Measurements from ENCODE around the gene ADGRL1. TPM values are rescaled to one million over a fixed set of nuclear protein-coding genes. Genes with fewer than 3 reads are reported as not detected.

The ADGRL1 gene
- polyA plus RNA-seq, 1 donor from 2014 or later, result 0.11 TPM

DNA sequence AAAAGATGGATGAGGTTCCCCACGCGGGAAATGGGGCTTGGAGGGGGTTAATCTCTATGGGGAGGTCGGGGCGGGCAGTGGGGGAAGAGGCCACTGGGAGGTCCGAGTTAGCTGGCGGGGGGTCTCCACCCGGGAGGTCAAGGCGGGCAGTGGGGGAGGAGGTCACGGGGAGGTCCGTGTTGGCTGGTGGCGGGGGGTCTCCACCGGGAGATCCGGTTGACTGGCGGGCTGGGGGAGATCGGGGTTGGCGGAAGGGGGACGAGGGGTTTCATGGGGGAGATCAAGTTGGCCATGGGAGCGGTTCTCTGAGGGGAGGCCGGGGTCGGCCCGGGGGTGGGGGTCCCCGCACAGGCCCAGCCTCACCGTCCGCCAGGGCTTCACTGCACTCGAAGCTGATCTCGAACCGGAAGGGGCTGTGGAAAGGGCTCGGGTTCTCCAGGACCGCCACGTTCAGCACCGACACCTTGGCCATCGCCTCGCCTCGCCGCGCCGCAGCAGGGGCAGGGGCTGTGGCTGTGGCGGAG lies 69.9 kb downstream of the ADGRL1 start:
- Mint-ChIP-seq H3K4me3 (peak overlapping the region; percentile 81 to 99 (median 92)), H3K9me3 (no peaks in the 10 kb centered on the region), H3K4me1 (peaks cover 5 to 18% (median 8%) of the 10 kb centered on the region in 3 donors), H3K36me3 (no peaks in the 10 kb centered on the region), H3K27ac (peak overlapping the region in 1 of 3 donors; percentile 46), H3K27me3 (no peaks in the 10 kb centered on the region)

DNA sequence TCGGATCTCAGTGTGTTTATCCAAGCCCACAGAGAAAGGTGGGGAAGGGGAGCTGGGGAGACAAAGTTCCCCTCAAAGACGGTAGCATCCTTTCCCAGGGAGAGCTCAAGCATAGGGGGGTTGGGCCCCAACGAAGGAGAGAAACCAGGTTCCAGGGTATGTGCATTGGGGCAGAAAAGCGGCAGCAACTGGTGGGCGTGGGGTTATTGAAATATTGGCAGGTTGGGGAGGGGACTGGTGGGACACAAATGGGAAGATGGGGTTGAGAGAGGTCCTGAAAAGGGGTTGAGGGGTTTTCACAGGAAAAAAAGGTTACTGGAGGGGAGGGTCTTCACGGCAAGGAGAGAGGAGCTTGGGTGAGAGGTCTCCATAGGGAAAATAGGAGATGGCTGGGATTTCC lies 70.6 kb downstream of the ADGRL1 start:
- H3K27me3 Mint-ChIP-seq, result no peaks in the 10 kb centered on the region
- no peak overlapping the region for H3K27ac Mint-ChIP-seq
- H3K4me1 Mint-ChIP-seq, result peaks cover 5 to 18% (median 8%) of the 10 kb centered on the region in 3 donors
- H3K9me3 Mint-ChIP-seq, result no peaks in the 10 kb centered on the region
- peak overlapping the region; percentile 34 to 90 (median 64) for H3K4me3 Mint-ChIP-seq
- no peaks in the 10 kb centered on the region for H3K36me3 Mint-ChIP-seq

DNA sequence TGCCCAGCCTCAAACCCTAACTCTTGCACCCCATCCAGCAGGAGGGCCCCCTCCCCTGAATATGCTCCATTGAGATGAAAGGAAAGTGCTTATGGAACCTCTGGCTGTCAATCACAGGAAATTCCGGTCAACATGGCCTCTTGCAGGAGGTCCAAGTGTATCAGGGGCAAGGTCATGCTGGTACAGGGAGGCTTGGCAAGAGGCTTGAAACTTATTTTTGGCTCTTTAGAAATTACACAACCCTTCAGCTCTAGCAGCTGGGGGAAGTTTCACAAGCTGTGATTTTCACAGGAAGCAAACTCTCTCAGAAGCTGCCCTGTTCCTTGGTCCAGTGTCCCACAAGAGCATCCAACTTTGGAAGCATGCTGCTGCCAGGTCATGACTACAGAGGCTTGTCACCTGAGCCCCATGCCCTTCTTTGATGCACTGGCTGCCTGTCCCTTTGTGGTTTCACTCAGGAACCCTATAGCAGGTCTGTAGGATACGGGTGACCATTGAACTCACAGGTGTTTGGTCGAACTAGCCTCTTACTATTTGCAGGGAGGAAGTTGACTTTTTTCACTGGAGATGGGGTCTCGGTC lies 78.0 kb downstream of the ADGRL1 start:
- Mint-ChIP-seq H3K4me1 (peaks cover 0 to 3% (median 2%) of the 10 kb centered on the region in 3 donors), H3K9me3 (no peaks in the 10 kb centered on the region), H3K4me3 (no peak overlapping the region), H3K36me3 (peaks cover 2% of the 10 kb centered on the region), H3K27ac (no peak overlapping the region), H3K27me3 (no peaks in the 10 kb centered on the region)

DNA sequence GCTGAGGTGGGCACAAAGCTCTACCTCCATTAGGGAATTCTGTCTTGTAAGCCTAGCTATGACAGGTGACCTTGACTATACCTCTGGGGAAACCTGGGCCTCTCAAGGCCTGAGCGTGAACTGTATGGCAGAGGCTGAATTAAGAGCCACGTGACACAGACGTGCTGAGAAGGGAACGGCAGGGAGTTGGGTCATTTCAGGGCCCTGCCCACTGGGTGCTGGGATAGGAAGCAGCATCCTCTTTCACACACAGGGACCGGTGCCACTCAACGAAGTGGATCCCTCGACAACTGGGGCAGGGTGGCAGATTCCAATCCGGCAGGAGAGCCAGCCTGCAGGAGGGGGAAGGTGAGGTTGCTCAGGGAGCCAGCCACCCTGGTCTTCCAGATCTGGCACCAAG lies 78.8 kb downstream of the ADGRL1 start:
- Mint-ChIP-seq H3K4me1 (peaks cover 0 to 3% (median 2%) of the 10 kb centered on the region in 3 donors), H3K4me3 (no peak overlapping the region), H3K27ac (no peak overlapping the region), H3K36me3 (peaks cover 2% of the 10 kb centered on the region), H3K27me3 (no peaks in the 10 kb centered on the region), H3K9me3 (no peaks in the 10 kb centered on the region)

DNA sequence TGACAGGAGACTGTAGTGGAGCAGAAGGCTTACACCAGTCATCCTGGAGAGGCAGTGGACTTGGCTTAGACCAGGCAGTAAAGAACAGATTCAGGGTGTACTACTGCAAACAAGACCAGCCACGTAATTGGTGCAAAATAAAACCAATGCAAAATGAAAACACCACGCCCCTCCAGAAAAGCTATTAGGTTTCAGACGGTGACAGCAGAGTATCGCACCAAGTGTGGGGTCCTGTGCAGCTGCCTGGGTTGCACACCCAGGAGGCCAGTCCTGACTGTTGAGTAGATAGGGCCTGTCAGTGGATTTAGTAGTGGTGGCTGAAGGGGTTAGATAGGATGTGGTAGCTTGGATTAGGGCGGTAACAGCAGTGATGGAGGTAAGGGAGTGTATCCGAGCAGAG lies 83.0 kb downstream of the ADGRL1 start:
- Mint-ChIP-seq H3K27ac (peak overlapping the region in 1 of 3 donors; percentile 16), H3K4me1 (peaks cover 5 to 9% (median 8%) of the 10 kb centered on the region in 3 donors), H3K9me3 (no peaks in the 10 kb centered on the region), H3K36me3 (peaks cover 2% of the 10 kb centered on the region), H3K4me3 (no peak overlapping the region), H3K27me3 (no peaks in the 10 kb centered on the region)

DNA sequence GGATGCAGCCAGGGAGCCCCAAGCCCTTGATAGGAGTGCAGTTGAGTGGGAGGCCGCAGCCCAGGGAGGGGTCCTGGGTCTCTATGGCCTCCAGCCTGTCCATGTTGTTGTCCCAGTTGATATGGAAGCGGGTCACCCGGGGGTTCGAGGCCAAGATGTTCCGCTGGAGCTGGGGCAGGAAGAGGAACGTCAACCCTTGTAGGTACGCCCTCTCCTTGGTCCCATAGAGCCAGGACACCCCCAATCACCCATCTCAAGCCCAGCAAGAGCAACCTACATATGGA lies 85.5 kb downstream of the ADGRL1 start:
- Mint-ChIP-seq H3K9me3 (no peaks in the 10 kb centered on the region), H3K27ac (no peak overlapping the region), H3K4me3 (peak overlapping the region in 1 of 4 donors; percentile 41)

DNA sequence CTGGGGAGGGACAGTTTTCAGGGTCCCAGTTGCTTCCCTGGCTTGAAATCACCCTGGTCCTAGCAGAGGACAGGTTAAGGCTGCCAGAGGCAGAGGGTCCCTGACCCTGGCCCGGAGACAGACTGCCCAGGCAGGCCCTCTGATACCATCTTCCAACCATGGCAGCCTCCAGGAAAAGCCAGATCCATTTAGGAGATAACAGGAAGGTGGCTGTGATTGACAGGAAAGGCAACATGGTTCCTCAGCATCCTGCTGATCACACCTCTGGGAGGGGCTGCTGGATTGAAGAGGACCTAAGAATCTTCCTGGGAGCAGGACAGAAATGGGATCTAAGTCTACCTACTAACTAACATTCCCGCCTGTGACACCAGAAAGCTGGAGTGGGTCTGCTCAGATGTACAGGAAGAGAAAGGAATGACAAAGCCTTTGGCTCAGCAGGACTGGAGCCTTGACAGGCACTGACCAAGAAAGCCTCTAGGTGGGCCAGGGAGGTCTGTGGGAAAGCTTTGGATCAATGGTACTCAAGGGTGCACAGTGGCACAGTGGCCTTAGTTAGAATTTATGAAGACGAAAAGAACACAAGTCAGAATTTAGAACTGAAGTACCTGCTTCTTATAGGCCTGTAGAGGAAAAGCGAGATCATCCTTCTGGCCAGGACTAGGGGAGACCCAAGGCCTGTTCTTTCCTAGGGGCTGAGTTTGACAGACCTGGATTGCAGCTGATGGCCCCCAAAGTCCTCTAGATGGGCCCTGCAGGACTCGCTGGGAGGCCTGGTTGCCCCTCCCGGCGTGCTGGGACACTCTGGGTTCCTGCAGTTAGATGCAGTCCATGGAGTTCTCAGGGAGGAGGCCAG lies 86.1 kb downstream of the ADGRL1 start:
- Mint-ChIP-seq H3K27ac (no peak overlapping the region), H3K36me3 (peaks cover 1% of the 10 kb centered on the region), H3K4me3 (peak overlapping the region in 3 of 4 donors; percentile 25 to 86 (median 41)), H3K4me1 (peaks cover 21 to 29% (median 22%) of the 10 kb centered on the region in 3 donors), H3K27me3 (no peaks in the 10 kb centered on the region), H3K9me3 (no peaks in the 10 kb centered on the region)

More for the DNA sequence above, 85.5 kb downstream of the ADGRL1 start:
- Mint-ChIP-seq H3K4me1 (peaks cover 18 to 23% (median 19%) of the 10 kb centered on the region in 3 donors), H3K36me3 (peaks cover 1% of the 10 kb centered on the region), H3K27me3 (no peaks in the 10 kb centered on the region)

DNA sequence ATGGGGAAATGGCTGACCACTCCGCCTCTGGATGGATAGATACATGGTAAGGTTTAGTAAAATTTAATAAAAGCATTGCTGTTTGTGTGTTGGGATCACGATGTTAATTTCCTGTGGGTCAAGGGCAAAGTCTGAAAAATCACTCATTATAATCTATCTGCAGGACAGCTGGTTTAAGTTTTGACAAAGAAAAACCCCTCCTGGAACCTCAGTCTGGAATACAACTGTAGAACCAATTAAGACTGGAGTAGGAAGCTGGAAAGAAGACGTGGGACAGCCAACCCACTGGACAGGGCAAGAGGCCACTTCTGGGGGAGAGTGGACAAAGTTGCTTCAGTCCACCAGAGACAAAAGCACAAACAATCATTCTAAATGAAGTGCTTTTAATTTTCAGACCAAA lies 86.8 kb downstream of the ADGRL1 start:
- Mint-ChIP-seq H3K4me1 (peaks cover 24 to 33% (median 25%) of the 10 kb centered on the region in 3 donors), H3K9me3 (no peaks in the 10 kb centered on the region), H3K27ac (peak overlapping the region; percentile 76 to 98 (median 92)), H3K27me3 (no peaks in the 10 kb centered on the region), H3K36me3 (peaks cover 1% of the 10 kb centered on the region), H3K4me3 (peak overlapping the region; percentile 66 to 95 (median 90))

DNA sequence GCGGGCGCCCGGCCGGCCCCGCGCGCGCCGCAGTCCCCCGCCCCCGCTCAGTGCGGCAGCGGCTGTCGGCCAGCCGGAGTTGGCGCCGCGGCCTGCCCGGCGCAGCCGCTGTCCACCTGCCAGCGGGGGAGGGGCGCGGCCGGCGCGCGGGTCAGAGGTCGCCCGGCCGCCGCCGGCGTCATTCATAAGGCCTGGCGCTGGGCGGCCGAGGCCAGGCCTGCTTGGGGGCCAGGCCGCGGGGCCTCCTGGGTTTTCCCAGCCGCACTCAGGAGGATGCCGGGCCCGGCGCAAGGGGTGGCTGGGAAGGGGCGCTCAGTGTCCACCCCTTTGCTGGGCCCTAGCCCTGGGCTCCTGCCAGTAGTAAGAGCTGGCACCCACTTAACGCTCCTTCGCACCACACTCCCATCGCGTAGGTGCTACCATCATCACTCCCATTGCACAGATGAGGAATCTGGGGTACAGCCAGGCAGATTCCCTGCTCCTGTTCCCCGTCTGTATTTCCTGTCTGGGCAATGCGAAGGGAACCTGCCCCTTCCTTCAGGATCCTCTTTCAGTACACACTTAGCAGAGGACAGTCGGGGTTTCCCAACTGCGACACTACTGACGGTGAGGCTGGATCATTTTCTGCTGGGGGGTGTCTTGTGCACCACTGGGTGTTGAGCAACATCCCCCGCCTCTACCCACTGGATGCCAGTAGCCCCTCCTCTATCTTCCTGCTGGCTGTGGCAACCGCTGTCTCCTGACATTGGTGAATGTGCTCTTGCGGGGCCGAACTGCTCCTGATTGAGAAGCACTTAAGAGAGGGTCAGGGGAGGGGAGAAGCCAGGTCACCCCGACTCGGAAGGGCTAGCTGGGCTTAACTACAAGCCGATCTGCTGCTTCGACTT lies 87.6 kb downstream of the ADGRL1 start:
- Mint-ChIP-seq H3K36me3 (peaks cover 1% of the 10 kb centered on the region), H3K27me3 (no peaks in the 10 kb centered on the region), H3K4me3 (peak overlapping the region; percentile 86 to 95 (median 95))

DNA sequence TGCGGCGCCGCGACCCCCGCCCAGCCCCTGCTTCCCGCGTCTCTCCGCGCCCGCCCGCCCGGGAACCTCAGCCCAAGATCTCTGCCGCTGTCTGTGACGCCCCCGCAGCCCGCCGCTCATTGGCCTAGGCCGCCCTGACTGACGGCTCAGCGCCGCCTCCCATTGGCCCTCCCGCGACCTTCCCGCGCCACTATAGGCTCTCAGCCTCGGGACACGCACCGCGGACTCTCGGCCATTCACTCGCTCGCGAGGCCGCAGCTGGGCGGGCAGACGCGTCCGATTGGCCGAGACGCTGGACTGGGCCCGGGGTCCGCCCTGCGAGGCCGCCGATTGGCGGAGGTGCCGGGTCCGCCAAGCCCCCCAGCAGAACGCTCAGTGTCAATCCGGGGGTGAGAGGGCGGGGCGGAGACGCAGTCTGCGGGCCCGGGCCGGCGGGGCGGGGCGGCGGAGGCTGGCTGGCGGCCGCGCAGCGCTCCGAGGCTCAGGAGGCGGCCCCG lies 88.3 kb downstream of the ADGRL1 start, which contains the start of gene PRKACA:
Gene PRKACA, minus strand, starts transcription at position 95 of the 497 bp plus-strand sequence. CDS start 215 bp downstream, outside the sequence.
- no peaks in the 10 kb centered on the region for H3K27me3 Mint-ChIP-seq
- peak within 1 kb of the TSS; percentile 92 to 98 (median 98) for H3K27ac Mint-ChIP-seq
- no peaks in the 10 kb centered on the region for H3K9me3 Mint-ChIP-seq

More for the DNA sequence above, 87.6 kb downstream of the ADGRL1 start:
- H3K9me3 Mint-ChIP-seq, result no peaks in the 10 kb centered on the region
- H3K4me1 Mint-ChIP-seq, result peaks cover 24 to 33% (median 25%) of the 10 kb centered on the region in 3 donors
- H3K27ac Mint-ChIP-seq, result peak overlapping the region; percentile 92 to 98 (median 98)

DNA sequence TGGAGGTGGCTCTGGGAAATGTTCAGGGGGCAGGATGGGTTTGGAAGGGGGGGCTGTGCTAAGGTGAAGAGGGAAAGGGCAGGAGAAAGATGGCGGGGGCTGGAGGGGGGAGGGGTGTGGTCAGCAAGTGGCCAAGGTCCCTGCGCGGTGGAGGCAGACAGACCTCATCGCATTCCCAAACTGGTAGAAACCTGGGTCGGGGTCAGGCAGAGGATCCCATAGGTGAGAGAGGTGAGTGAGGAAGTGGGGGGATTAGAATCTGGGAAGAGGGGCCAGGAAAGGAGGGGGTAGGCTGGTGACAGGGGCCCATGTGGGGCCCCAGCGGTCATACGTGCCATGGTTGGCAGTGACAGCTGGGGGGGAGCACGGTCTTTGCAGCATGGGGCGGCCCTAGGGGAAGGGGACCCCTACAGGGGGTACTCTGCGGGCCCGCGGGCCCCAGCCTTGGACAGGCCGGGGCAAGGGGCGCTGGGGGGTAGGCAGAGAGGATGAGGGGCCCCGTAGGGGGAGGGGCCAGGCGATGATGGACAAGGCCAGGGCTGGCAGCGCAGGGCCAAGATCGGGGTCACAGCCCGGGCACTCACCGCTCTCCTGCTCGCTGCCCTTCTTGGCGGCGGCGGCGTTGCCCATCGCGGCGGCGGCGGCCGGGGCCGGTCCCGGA lies 88.9 kb downstream of the ADGRL1 start:
- Mint-ChIP-seq H3K9me3 (no peaks in the 10 kb centered on the region), H3K4me3 (peak overlapping the region; percentile 78 to 95 (median 90)), H3K27ac (peak overlapping the region in 2 of 3 donors; percentile 66 to 95), H3K4me1 (peaks cover 24 to 33% (median 27%) of the 10 kb centered on the region in 3 donors), H3K27me3 (no peaks in the 10 kb centered on the region), H3K36me3 (peaks cover 1% of the 10 kb centered on the region)

More for the DNA sequence above, 88.3 kb downstream of the ADGRL1 start, which contains the start of gene PRKACA:
- Mint-ChIP-seq H3K36me3 (peaks cover 1% of the 10 kb centered on the region), H3K4me3 (peak within 1 kb of the TSS; percentile 91 to 96 (median 96)), H3K4me1 (peaks cover 24 to 33% (median 27%) of the 10 kb centered on the region in 3 donors)

DNA sequence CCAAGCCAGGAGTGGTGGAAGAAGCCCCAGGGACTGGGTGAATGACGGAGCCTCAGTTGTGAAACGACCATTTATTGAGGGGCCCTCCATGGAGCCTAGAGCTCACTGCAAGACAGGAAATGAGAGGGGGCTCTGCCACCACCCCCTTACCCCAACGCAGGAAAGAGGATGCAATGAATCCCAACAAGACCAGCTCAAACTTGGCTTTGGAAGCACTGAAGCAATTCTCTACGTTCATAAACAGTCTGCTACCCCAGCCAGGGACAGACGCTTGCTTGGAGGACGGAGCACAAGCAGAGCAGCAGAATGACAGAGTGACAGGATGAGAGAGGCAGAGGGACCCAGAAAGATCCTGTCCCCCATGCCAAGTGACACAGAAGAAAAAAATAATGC lies 89.4 kb downstream of the ADGRL1 start:
- Mint-ChIP-seq H3K9me3 (no peaks in the 10 kb centered on the region), H3K4me1 (peaks cover 24 to 33% (median 27%) of the 10 kb centered on the region in 3 donors), H3K27ac (peak overlapping the region; percentile 50 to 95 (median 63)), H3K4me3 (peak overlapping the region; percentile 78 to 95 (median 88)), H3K27me3 (no peaks in the 10 kb centered on the region), H3K36me3 (peaks cover 1% of the 10 kb centered on the region)

DNA sequence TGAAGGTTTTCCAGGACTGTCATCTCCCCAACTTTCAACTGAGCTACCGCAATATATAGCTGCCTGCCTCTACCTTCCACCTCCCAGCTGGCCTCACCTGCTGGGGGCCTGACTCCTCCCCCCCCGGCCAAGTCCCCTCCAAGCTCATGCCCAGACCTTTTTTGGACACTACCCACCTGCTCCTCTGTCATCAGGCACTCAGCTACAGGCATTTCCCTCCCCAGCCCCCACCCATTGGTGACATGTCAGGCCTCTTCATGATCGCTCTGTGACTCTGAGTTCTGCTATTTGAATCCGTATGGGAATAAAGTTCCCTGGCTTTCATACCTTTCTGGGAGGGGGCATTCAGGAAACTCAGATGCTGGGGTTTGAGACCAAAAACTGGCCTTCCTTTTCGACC lies 90.2 kb downstream of the ADGRL1 start:
- H3K4me1 Mint-ChIP-seq, result peaks cover 24 to 33% (median 27%) of the 10 kb centered on the region in 3 donors
- peaks cover 1% of the 10 kb centered on the region for H3K36me3 Mint-ChIP-seq
- H3K9me3 Mint-ChIP-seq, result no peaks in the 10 kb centered on the region
- no peaks in the 10 kb centered on the region for H3K27me3 Mint-ChIP-seq
- peak overlapping the region; percentile 78 to 92 (median 80) for H3K4me3 Mint-ChIP-seq
- H3K27ac Mint-ChIP-seq, result peak overlapping the region in 1 of 3 donors; percentile 50

DNA sequence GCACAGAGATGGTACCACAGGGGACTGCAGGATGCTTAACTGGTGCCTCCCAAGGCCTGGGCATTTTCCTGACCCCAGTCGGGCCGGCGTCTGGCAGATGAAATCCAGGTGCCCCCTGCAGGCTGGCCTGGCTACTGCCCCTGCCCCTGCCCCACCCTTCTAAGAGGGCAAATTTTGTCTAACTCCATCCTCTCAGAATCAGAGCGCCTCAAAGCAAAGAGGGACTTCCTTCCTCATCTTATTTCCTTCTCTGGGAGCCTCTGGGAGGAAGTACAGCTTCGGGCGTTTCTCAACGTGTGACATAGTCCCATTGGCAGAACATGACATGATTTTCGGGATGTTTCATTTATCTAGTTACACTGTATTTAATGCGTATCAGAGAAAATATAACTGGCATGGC lies 91.1 kb downstream of the ADGRL1 start:
- H3K27me3 Mint-ChIP-seq, result no peaks in the 10 kb centered on the region
- H3K36me3 Mint-ChIP-seq, result peaks cover 1% of the 10 kb centered on the region
- H3K4me1 Mint-ChIP-seq, result peaks cover 24 to 33% (median 27%) of the 10 kb centered on the region in 3 donors
- H3K27ac Mint-ChIP-seq, result peak overlapping the region; percentile 23 to 67 (median 54)
- peak overlapping the region in 2 of 4 donors; percentile 60 to 65 for H3K4me3 Mint-ChIP-seq
- no peaks in the 10 kb centered on the region for H3K9me3 Mint-ChIP-seq
